ENCODE measurements around the gene PRKRA.
"Not testable (repeated sequence)": the region's sequence is repeated elsewhere in the genome, so short reads cannot be mapped to it uniquely, and the experiment has no call there.

The PRKRA gene

DNA sequence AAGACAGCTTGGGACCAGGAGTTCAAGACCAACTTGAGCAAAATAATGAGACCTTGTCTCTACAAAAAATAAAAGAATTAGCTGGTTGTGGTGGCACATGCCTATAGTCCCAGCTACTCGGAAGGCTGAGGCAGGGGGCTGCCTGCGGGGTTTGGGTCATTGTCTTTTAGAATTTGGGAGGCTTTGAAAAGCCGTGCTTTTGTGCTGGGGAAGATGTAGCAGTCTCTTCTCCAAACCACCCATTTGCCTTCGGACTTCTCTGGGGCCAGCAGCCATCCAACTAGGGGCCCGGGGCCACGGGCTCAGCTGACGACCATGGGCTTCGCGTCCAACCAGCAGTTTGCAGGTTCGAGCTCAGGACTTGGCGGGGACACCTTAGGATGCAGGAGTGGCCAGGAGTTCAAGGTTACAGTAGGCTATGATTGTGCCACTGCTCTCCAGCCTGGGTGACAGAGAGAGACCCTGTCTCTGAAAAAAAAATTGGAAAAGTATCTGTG lies 6.5 kb upstream of the PRKRA start:
- FAIRE-seq = no peak

DNA sequence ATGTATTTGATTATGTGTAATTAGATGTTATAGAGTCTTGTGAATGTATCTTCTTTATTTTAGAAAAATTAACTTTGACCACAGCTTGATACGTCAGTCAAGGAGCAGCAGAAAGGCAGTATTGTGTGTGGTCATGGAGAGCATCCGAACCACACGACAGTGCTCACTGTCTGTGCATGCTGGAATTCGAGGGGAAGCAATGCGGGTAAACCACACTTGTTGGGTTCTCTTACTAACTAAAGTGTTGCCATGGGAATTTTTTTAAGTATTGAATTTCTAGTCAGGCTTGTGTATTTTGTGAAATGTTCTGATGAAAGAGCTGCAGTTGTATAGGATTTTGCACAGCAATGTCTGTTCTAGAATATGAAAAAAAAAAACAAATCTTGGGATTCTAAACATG lies 5.0 kb upstream of the PRKRA start:
- FAIRE-seq = no peak

DNA sequence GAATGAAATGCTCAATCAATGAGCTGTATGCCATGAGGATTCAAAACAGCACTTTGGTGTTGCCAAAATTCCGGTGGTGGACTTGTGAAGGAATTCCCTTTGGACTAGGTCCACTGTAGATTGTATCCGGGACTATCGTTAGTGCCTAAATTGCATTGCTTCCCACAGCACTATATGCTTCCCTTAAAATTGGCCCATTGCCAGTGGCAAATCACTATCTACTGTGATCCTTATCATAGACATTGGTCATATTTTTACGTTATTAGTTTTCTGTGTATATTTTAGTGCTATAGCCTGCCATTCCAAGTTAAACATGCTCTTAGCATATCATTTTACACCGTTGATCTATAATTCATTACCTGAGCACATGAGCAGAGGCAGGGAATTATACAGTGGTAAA lies 1.9 kb upstream of the PRKRA start:
- FAIRE-seq = no peak

DNA sequence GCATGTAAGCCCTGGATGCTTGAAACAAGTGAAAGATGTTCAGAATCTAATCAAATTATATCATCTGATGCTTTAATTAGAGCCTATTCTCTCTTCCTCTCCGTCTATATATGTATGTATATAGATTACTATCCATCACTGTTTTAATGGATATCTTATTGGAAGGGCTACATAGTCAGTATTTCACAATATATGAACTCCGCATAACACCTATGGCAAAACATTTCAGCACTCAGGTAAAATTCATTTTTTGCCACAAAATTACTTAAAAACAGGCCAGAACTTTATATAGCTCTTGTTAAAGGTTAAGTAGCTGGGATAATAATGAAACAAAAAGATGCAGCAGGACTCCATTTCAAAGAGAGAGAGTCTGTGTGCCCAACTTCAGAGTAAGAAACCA lies 1.4 kb upstream of the PRKRA start:
- FAIRE-seq = no peak

DNA sequence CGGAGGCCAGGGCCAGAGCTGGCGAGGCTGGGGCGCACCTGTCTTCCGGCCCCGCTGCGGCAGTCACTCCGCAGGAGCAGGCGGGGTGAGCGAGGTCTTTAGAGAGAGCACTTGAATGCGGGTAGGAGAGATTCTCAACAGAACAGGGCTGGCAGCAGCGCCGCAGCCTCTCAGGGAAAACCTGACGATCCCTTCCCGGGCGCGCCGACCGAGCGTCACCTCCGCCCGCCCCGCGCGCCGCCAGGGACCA lies 526 bp downstream of the PRKRA start:
- FAIRE-seq = no peak

- no peak for FAIRE-seq
Measured at GRCh38 chr2:178449700-178450523, 1.1 kb downstream of the PRKRA start.

GRCh38 chr2:178448968-178449661 lies 1.9 kb downstream of the PRKRA start:
- FAIRE-seq = no peak

DNA sequence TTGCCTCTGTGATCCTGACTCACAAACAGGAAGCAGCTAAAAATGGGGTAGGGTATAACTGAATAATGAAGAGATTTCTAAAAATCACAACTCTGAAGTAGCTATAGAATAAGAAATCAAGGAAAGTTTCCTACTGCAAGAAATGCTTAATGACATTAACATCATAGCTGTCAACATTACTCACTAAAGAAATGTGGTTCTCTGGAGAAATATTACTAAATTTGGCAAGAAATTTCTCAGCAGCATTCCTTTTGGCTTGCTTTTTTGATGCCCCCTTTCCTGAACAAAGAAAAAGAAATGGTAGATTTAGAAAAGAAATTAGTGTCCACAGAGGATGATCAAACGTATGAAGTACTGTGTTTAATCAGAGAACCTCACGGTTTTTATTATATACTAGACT lies 9.5 kb downstream of the PRKRA start:
- no peak for FAIRE-seq

- FAIRE-seq = no peak
Measured at GRCh38 chr2:178436662-178437061, 14.3 kb downstream of the PRKRA start.

GRCh38 chr2:178429336-178429735 lies 21.6 kb downstream of the PRKRA start:
- FAIRE-seq = no peak

DNA sequence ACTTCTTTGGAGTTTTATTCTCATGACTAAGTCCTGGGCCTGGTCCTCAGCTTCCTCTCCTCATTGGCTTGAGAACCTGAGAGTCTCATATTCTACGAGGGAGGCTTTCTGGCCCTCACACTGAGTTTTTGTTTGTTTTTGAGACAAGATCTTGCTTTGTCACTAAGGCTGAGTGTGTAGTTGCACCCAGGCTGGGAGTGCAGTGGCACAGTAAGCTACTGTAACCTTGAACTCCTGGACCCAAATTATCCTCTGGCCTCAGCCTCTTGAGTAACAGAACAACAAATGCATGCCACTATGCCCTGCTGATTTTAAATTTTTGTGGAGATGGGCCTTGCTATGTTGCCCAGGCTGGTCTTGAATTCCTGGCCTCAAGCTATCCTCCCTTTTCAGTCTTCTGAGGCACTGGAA lies 22.6 kb downstream of the PRKRA start:
- FAIRE-seq = no peak

GRCh38 chr2:178427458-178427857 lies 23.5 kb downstream of the PRKRA start:
- FAIRE-seq = no peak

- no peak for FAIRE-seq
Measured at GRCh38 chr2:178426388-178426787, 24.6 kb downstream of the PRKRA start.

DNA sequence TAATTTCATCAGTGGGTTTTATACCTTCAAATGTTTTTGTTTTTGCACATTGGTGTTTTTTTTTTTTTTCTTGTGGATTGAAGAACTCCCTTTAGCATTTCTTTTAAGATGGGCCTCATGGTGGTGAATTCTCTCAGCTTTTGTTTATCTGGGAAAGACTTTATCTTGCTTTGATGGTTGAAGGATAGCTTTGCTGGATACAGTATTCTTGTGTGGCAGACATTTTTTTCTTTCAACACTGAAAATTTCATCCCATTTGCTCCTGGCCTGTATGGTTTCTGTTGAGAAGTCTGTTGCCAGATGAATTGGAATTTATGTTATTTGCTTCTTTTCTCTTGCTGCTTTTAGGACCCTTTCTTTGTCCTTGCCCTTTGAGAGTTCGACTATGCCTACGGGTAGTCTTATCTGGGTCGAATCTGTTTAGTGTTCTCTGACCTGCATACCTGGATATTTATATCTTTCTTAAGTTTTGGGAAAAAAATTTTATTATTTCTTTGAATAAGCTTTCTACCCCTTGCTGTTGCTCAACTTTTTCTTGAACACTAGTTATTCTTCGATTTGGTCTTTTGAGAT lies 25.6 kb downstream of the PRKRA start:
- no peak for FAIRE-seq

DNA sequence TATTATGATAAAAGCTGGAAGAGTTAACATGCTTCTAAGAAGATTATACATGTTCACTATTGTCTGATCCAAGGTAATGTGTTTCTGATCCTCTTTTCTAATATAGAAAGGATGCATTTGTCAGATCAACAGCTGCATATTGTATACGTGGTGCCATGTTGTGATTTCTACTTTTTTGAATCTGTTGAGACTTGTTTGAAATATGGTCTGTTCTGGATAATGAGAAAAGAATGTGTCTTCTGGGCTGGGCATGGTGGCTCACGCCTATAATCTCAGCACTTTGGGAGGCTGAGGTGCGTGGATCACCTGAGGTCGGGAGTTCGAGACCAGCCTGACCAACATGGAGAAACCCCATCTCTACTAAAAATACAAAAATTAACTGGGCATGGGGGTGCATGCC lies 27.2 kb downstream of the PRKRA start:
- FAIRE-seq = not testable (repeated sequence)

DNA sequence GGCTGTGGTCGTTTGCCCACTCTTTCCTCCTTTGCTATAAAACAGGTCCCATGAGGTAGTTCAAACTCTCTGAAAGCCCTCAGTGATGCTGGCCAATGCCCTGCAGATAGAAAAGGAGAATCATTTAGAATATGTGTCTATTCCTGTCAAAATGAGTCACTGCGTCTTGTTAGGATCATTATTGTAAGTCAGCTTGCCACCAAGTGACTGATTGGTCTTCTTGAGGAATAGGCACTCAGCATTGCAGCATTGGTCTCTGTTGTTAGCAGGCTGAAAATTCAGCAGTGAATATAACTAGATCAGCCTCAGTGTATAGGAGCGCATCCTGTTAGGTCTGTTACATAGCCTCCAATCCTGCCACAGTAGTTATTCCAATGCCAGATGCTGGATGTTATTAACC lies 28.9 kb downstream of the PRKRA start:
- no peak for FAIRE-seq

DNA sequence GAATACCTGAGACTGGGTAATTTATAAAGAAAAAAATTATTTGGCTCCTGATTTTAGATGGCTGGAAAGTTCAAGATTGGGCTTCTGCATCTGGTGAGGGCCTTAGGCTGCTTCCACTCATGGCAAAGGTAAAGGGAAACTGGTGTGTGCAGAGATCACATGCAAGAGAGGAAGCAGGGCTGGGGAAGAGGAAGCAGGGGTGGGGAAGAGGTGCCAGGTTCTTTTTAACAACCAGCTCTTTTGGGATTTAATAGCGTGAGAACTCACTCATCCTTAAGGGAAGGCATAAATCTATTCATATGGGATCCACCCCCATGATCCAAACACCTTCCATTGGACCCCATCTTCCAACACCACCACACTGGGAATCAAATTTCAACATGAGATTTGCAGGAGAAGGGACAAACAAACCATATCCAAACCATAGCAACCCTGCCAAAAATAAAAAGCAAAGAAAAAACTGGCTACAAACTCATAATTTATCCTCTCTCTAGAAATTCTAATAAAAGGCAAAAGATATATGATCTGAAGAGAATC lies 30.4 kb downstream of the PRKRA start:
- FAIRE-seq = no peak

- no peak for FAIRE-seq
Measured at GRCh38 chr2:178419123-178419522, 31.9 kb downstream of the PRKRA start.

- FAIRE-seq = no peak
Measured at GRCh38 chr2:178418426-178418825, 32.5 kb downstream of the PRKRA start.

- FAIRE-seq = no peak
Measured at GRCh38 chr2:178417916-178418315, 33.1 kb downstream of the PRKRA start.

DNA sequence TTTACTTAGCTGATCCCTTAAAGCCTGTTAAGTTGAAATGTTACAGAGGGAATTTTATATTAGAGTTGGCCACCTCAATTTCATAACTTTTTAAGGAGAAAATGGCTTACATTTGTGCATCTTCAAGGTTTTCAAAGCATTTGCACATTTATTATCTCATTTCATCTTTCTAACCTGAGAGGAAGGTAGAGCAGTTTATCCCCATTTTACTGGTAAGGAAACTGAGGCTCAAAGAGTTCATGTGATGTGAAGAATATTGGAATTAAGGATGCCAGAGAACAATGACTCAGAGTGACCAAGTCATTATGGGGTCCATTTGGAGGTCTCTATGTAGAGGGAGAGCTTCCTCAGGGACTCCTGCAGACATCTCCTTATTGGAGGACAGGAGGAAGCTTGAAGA lies 35.0 kb downstream of the PRKRA start:
- no peak for FAIRE-seq

DNA sequence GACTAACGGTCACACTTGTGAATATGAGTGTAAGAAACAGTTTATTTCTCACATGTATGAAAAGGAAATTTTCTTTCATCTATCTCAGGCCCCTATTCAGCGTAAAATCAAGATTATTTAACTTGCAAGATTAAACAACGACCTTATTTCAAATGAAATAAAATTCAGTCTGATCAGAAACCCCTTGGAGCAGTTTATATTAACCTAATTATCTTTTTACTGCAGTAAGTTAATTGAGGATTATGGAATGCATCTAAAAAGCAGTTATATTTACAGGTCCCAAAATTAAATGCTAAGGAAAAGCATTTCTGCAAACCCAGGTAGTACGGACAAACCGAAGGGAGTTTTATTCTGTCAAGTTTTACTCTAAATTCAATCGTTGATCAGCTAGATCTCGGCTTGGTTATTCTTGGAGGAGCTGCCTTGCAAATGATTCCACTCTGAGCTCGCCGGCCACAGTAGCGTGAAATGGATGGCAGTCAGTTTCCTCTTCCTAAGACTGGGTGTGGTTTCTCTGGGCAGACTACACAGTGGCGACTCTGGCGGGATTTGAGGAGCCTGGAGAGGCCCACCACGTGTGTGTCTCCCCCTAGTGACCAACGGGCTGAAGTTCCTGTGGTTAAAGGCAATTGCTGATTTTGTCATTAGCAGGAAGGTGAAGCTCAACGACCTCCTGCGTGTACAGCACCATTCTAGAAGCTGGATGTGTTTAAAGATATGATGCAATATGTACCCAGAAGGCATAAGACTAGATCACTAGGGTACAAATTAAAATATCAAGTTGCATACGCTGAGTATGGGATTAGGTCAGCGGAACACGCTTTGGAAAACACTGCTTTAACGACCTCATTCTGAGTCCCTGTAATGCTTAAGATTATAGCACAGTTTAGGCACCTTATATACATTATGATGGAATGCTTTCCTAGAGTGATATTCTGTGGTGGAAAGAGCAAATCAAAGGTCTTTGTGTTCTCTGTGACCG lies 36.4 kb downstream of the PRKRA start:
- FAIRE-seq = peak; percentile 31

Data from colon (tissue), 2 donors.